ENCODE measurements around the gene RTN4IP1.

GRCh38 chr6:106667022-106667402 is 37.7 kb upstream of the RTN4IP1 start:
- TF ChIP-seq CTCF (IDR thresholded peaks at IDR 0.05 in 4 of 5, conservative IDR thresholded peaks at IDR 0.05 in 1 of 5) (no peak), POLR2A (IDR thresholded peaks at IDR 0.05) (no peak)

All from gastrocnemius medialis (tissue), 4 donors.